Large intestine (tissue), 3 donors: ENCODE results near the gene INSIG1. TPM values are rescaled to one million over a fixed set of nuclear protein-coding genes. Genes with fewer than 3 reads are reported as not detected.

Experiments used
- DNase-seq, 2 donors: peaks; one replicate each; pipeline versions ENCODE4 v3.0.0 to v3.0.0-alpha.2; 2013
- H3K27ac ChIP-seq: one replicate; pipeline ENCODE4 v1.5.1; 2013; ENCODE audit warnings: low read length
- H3K27me3 ChIP-seq: 2 replicates; pipeline ENCODE4 v1.6.1; 2013; ENCODE audit warnings: low read length; ENCODE audit not compliant: control insufficient read depth, insufficient read depth
- H3K36me3 ChIP-seq: 2 replicates; pipeline ENCODE4 v1.6.1; 2013; ENCODE audit warnings: low read length; ENCODE audit not compliant: control insufficient read depth, insufficient read depth
- H3K4me1 ChIP-seq: one replicate; pipeline ENCODE4 v1.6.1; 2013; ENCODE audit warnings: low read length; ENCODE audit not compliant: control insufficient read depth, insufficient read depth
- H3K4me3 ChIP-seq: one replicate; pipeline ENCODE4 v1.5.1; 2013; ENCODE audit warnings: low read length
- H3K9me3 ChIP-seq: one replicate; pipeline ENCODE4 v1.6.1; 2013; ENCODE audit warnings: mild to moderate bottlenecking, low read depth, low read length, moderate library complexity; ENCODE audit not compliant: control insufficient read depth
- WGBS: methylation state at CpG from one replicate; pipeline ENCODE4 v1.1.5; 2013; ENCODE audit warnings: low lambda C conversion rate; ENCODE audit not compliant: insufficient coverage; 5-methylcytosine and 5-hydroxymethylcytosine counted together
- polyA plus RNA-seq: library from polyadenylated mRNA; unstranded; fragments of 120-200 nt; gene quantifications from one replicate; pipeline ENCODE4 v1.2.1, GENCODE V29; 2013

The INSIG1 gene
- polyA plus RNA-seq, 1 donor = 27.6 TPM

DNA sequence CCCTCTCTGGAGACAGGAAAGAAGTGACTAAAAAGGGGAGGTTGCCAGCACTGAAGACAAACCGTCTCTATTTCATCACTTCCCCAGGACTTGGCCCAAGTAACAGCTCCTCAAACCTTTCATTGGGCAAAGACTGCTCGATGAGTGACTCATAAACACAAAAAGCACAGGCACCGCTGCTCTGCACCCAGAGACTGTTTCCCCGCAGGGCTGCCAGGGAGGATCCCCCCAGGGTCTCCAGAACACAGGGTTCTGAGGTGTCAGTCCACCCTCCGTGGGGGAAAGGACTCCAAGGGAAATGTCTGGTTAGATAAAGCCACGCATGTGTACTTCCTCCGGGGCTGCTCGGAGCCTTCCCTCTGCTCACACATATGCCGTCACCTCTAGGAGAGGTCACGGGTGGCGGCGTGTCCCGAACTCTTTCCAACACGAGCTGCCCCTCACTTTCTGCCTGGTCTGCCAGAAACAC is 59.9 kb downstream of the INSIG1 start:
- H3K27ac ChIP-seq = no peak overlapping the region
- no CpG with 5 or more reads among the region's 14 CpGs for WGBS
- peaks cover 74% of the 10 kb centered on the region for H3K27me3 ChIP-seq

DNA sequence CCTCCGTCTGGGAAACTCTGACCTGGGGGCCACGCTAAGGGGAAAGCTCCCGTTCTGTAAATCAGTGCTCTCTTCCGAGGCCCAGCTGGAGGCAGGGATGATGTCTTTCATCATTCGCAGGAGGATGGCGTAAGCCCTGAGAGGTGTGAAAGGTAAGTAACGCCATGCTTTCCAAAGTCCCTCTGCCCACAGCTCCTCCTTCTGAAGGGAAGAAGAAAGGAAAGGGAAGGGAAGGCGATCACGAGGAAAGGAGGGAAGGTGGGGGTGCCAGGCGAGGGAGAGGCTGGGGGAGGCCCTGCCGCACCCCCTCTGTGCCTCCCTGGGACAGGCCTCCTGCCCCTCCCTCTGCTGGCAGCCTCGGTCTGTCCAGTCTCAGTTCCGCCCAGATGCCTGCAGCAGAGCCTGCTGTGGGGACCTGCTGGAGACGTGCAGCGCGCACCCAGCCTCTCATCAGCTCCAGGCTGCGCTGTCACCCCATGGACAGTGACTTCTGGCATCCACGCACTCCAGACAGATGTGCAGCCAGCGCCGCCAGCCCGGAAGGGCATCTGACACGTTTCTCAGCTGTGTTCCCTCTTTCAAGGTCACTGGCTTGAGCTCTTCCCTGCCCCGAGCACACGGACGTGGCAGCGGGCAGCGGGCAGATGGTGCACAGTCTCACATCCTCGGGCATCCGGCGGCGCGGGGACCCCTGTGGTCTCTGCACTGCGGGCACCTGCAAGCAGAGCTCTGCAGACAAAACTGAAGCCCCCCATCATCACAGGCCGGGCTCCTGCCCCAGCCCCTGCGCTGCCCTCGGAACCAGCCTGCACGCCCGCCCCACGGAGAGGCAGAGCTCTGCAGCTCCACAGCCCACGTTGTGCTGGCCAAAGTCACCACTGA is 60.6 kb downstream of the INSIG1 start:
- no peak for DNase-seq
- H3K4me3 ChIP-seq = no peak overlapping the region
- no peak overlapping the region for H3K27ac ChIP-seq
- H3K4me1 ChIP-seq = peaks cover 5% of the 10 kb centered on the region
- H3K9me3 ChIP-seq = no peaks in the 10 kb centered on the region
- no CpG with 5 or more reads among the region's 40 CpGs for WGBS
- no peaks in the 10 kb centered on the region for H3K36me3 ChIP-seq
- H3K27me3 ChIP-seq = peaks cover 81% of the 10 kb centered on the region

More for the DNA sequence above, 59.9 kb downstream of the INSIG1 start:
- Histone ChIP-seq H3K4me3 (no peak overlapping the region), H3K4me1 (no peaks in the 10 kb centered on the region), H3K36me3 (no peaks in the 10 kb centered on the region), H3K9me3 (no peaks in the 10 kb centered on the region)
- no peak for DNase-seq

DNA sequence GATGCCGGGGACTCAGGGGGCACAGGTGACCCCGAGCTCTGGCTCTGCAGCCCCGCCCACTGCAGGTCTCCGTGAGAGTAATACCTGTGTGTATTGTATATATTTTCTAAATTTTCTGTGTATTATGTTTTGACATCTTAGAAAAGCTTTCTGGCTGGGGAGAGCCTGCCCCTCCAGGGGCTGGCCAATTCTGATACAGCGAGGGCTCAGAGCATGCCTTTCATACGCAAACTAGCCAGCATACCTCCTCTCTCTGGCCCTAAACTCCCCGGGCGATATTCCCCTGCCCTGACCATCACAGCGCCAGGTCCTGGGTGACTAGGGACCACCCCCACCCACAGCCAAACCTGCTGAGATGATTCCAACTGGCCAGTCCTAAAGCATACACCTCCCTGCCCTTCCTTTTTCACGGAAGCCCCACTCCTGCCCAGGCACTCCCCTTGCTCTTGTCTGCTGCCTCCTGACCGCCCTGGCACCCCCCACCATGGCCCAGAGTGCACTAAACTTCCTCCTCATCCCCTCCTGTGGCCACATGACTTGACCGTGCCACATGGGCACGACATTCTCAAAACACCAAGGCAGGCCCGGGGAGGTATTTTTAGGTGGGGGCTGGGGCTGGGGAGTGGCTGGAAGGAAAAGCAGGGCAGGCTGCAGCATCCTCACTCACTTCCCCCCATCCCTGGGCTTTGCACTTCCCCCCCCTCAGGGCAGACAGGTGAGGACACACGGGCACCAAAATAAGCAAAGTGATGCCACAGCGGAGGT is 61.5 kb downstream of the INSIG1 start:
- Histone ChIP-seq H3K4me3 (no peak overlapping the region), H3K4me1 (peaks cover 10% of the 10 kb centered on the region), H3K27me3 (peaks cover 89% of the 10 kb centered on the region), H3K36me3 (no peaks in the 10 kb centered on the region), H3K27ac (no peak overlapping the region), H3K9me3 (no peaks in the 10 kb centered on the region)
- no peak for DNase-seq
- 50% methylated on average over 2 of the region's 16 CpGs for WGBS

Other genes with a start within 250 kb of the INSIG1 start
- gene HTR5A, start 227.6 kb upstream of the INSIG1 start, polyA plus RNA-seq = 0.03 TPM
- gene EN2, start 160.3 kb downstream of the INSIG1 start, polyA plus RNA-seq = not detected
- not detected for gene CNPY1, start 248.7 kb downstream of the INSIG1 start, polyA plus RNA-seq